NCI-H1092 (cell line): ENCODE measurements around the gene GRHL1.
"Not testable (repeated sequence)": the region's sequence is repeated elsewhere in the genome, so short reads cannot be mapped to it uniquely, and the experiment has no call there.

Source experiments
- DNase-seq: peaks from one replicate; lab custom pipeline; 2025; lab: John Stamatoyannopoulos, UW

Gene GRHL1

GRCh38 chr2:10026940-10027569 lies 75.6 kb downstream of the GRHL1 start:
- no peak for DNase-seq

DNA sequence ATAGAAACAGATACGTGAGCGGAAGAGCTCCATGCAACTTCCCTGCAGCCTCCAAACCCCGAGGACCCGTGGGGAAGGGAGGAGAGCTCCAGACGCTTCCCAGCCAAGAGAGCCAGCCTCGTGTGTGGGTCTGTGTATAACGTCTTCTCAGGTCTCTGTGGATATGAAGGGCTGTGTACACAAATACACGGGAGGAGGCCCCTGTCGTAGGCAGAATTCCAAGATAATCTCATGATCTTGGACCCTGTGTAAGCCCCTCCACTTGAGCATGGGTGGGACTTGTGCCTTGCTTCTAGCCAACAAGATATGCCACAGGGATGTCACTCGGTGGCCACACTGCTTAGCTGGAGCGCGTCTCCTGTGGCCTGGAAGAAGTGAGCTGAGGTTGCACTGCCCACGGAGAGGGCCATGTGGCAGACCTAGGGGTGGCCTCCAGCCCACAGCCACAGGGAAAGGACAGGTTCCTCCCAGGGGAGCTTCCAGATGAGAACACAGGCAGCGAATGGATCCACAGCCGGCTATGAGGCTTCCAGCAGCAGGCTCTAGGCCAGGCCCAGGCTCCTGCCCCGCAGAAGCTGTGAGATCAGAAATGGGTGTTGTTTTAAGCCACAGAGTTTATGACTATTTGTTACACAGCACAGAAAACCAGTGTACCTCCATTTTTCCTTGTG lies 76.3 kb downstream of the GRHL1 start:
- DNase-seq, result no peak

DNA sequence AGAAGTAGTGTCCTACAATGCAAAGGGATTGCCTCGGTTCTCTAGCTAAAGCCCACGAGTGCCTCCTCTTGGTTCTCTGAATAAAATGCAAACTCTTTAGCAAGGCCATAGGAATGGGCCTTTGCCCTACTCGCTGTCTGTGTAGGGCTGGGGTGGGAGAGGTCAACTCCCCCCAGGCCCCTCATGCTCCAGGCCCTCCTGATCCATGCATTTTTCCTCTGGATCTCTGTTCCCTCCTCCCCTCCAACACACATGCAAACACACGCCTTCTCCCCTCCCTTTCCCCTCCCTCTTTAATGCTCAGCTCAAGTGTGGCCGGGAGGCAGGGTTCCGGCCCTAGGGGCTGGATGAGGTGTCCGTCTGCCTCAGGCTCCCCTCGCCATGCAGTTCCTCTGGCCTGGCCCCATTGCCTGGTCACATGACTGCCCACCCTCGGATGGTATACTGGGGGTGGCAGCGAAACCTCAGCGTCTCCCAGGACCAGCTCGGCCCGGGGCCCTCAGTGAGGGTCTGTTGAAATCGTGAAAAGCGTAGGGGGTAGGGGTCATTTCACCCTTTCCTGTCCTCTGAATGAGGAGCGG lies 77.0 kb downstream of the GRHL1 start:
- no peak for DNase-seq

DNA sequence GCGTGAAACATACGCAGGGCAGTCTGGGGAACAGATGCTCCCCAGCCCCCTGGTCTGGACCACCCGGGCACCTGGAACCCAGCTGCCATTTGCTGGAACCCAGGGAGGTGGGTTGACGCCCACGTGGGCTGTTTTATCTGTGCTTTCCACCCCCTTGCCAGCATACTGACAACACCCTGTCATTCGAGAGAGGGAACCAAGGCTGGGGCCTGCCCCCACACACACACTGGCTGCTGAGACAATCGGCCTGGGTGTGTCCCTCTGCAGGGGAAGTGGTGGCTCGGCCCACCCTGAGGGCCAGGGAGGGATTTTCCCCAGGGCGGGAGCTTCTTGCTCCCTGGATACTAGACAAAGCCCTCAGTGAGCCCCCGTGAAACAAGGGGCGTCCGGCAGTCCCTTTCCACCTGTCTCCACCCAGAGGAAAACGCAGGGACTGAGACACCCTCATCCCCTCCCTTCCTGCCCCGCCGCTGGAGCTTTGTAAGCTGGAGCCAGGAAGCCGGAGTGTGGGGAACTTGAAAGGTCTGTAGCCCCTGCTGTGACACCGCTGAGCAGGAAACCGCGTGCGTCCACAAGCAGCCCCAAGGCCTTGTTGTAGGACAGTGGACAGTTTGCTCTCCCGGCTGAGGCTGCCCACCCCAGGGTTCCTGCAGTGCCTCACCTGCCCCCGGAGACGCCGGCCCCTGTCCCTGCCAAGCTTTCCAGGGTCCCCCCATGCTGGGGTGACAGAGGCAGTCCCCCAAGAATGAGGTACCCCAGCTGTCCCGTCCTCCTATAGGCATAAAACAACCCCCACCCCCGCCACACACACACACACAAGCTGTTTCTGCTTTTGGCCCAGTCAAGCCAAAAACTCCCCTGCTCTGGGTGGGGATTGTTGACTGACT lies 77.7 kb downstream of the GRHL1 start:
- no peak for DNase-seq

GRCh38 chr2:10029875-10030223 lies 78.4 kb downstream of the GRHL1 start:
- DNase-seq, result no peak

DNA sequence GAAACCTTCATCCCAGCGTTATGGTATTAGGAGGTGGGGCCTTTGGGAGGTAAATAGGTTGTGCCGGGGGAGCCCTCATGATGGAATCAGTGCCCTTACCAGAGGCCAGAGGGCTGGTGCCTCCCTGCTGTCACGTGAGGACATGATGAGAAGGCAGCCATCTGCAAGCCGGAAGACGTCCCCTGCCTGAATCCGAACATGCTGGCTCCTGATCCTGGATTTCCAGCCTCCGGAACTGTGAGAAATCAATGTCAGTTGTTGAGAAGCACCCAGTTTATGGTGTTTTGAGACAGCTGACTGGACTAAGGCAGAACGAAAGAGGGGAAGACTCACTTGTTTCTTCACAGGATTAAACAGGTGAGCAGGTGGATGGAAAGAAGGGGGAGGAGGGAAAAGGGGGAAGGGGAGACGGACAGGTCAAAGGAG lies 78.8 kb downstream of the GRHL1 start:
- no peak for DNase-seq

DNA sequence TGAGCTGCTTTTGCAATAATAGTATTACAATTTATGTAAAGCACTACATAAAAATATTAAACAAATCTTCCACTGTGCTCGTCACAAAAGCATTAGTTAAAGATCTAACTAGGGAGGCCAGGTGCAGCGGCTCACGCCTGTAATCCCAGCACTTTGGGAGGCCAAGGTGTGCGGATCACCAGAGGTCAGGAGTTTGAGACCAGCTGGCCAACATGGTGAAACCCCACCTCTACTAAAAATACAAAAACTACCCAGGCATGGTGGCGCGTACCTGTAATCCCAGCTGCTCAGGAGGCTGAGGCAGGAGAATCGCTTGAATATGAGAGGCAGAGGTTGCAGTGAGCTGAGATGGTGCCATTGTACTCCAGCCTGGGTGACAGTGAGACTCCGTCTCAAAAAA lies 79.3 kb downstream of the GRHL1 start:
- not testable (repeated sequence) for DNase-seq

DNA sequence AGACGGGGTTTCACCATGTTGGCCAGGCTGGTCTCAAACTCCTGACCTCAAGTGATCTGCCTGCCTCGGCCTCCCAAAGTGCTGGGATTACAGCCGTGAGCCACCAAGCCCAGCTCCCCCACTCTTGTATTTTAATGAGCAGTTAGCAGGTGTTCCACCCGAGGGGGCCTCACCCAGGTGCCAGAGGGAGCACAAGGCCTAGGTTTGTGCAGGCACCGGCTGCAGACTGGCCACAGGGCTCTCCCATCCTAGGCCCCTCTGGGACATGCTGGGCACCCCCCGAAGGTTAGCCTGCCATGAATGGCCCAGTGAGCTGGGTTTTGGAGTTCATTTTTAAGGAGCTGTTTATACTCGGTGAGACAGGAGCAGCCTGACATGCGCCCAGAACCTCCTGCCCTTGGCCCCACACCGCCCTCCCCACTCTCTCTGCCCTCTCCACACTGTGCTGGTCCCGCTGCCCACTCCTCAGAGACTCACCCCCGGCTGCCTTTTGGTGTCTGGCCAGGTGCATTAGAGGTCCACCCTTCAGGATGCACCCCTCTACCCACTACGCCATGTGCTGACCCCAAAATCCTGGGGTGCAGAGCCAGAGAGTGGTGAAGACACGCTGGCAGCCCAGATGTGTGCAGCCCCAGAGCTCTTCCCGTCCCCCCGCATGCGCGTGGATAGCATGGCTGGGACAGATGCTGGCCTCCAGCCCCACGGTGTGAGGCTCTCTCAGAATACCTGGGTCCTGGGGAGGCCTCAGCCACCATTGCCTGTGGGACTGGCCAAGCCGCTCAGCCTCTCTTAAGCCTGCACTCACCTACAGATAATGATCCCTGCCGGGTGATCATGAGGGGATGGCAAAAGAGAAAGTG lies 80.6 kb downstream of the GRHL1 start:
- DNase-seq, result no peak

DNA sequence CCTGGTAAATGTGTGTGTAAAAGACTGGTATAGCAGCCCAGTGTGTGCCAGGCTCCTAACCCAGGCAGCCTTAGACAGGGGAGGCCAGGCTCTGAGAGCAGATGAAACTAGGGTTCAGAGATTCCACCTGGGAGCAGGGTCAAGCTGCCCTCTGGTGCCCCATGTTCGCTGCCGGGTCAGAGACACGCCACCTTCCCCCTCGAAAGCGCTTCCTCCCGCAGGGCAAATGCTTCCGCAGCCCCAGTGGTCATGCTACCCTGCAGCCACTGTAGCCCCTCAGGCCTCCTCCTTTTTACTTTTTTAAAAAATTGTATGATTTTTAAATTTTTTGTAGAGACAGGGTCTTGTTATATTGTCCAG lies 81.2 kb downstream of the GRHL1 start:
- no peak for DNase-seq

- no peak for DNase-seq
Measured at GRCh38 chr2:10033251-10034006, 81.9 kb downstream of the GRHL1 start.

GRCh38 chr2:10034333-10035052 lies 83.0 kb downstream of the GRHL1 start:
- DNase-seq, result no peak

- no peak for DNase-seq
Measured at GRCh38 chr2:10035053-10035422, 83.5 kb downstream of the GRHL1 start.

DNA sequence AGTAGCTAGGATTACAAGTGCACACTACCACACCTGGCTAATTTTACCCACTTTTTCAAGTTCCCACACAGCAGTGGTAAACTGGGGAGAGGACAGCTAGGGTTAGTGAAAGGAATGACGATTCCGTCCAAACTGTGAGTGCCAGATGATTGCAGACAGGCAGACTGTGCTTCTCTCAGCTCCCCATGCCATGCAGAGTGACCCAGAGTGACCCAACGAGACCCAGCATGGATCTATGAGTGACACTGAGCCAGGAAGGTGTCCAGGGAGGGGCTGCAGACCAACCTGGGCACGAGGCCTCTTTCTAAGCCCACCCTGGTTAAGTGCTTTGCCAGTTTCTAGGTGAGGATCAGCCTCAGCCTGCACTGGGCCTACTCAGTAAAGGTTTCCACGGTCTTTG lies 84.1 kb downstream of the GRHL1 start:
- no peak for DNase-seq

DNA sequence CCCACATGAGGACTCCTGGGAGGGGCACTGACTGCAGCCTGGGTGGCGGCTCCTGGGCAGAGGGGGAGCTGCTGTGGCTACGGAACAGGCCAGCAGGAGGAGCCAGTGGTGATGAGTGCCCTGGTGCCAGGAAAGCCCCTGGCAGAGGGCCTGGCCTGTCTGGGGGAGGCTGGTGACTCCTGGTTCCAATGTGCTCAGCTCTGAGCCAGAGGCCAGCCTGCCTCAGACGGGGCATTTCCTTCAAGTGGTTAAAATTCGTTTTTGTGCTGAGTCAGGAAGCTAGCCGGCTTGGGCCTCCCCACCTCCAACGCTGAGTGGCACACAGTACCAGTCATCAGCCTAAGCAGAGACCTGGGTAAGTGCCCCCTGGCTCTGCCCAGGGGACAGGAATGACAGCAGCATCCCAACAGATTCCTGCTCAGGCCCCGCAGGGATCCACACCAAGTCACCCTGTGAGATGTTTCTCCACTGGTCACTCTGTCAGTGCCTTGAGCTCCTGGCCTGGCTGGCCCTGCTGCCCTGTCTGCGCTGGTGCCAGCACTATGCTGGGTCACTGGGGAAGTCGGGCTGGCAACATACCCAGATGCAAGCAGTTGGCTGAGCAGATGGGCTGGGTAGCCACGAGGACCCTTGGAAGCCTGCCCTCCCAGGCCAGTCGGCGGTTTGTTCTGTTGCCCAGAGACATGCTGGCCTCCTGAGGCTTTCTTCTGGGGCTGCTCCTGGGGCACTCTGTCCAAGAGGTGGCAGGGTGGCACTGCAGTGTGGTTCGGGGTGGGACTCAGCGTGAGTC lies 84.8 kb downstream of the GRHL1 start:
- no peak for DNase-seq

GRCh38 chr2:10038123-10038522 lies 86.6 kb downstream of the GRHL1 start:
- DNase-seq, result no peak

GRCh38 chr2:10038716-10039115 lies 87.2 kb downstream of the GRHL1 start:
- DNase-seq, result no peak

GRCh38 chr2:10039658-10040410 lies 88.3 kb downstream of the GRHL1 start:
- DNase-seq, result no peak

DNA sequence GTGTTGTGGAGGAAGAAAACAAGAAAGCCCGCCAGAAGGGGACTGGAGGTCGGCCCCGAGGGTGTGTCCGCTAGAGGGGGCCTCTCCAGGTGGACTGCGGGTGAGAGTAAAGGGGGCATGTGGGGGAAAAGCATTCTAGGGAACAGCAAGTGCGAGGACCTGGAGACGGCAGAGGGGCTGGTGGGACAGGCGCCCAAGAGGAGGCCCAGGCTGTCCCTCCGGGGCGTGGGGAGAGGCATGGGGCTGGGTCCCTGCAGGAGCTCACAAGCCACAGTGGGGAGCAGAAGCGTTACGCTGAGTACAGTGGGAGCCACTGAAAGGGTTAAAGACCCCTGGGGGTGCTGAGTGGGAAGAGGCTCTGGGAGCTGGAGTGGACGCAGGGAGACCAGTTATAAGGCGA lies 90.2 kb downstream of the GRHL1 start:
- no peak for DNase-seq
